GM20000 (cell line): ENCODE data around the gene UPK2.

Source experiments
- DNase-seq: peaks from one replicate; pipeline ENCODE4 v3.0.0; 2012; ENCODE audit warnings: low spot score
- TF ChIP-seq, protein P1 (sequence below): IDR thresholded peaks from 2 replicates; pipeline ENCODE4 v1.5.1; 2012; ENCODE audit warnings: mild to moderate bottlenecking, control low read depth; ENCODE audit errors: extremely low read depth, missing control alignments

UPK2 gene

DNA sequence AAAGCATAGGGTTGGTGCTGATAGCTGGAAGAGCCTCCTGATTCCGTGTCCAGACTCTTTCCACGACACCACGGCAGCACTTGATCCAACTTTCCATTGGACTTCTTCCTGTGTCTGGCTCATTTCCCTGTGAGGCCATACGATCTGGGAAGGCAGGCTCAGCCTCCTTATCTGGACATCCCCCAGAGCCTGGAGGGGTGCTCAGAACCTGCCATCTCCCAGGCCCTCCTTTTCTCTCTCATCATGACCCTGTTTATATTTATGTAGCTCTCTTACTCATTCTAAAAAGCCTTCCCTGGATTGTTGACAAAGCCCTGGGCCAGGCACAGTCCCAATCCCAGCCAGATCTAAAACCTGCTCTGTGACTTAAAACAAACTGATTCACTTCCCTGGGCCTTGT lies 22.6 kb upstream of the UPK2 start:
- TF ChIP-seq, protein P1, sequence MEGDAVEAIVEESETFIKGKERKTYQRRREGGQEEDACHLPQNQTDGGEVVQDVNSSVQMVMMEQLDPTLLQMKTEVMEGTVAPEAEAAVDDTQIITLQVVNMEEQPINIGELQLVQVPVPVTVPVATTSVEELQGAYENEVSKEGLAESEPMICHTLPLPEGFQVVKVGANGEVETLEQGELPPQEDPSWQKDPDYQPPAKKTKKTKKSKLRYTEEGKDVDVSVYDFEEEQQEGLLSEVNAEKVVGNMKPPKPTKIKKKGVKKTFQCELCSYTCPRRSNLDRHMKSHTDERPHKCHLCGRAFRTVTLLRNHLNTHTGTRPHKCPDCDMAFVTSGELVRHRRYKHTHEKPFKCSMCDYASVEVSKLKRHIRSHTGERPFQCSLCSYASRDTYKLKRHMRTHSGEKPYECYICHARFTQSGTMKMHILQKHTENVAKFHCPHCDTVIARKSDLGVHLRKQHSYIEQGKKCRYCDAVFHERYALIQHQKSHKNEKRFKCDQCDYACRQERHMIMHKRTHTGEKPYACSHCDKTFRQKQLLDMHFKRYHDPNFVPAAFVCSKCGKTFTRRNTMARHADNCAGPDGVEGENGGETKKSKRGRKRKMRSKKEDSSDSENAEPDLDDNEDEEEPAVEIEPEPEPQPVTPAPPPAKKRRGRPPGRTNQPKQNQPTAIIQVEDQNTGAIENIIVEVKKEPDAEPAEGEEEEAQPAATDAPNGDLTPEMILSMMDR: no peak
- DNase-seq: no peak

DNA sequence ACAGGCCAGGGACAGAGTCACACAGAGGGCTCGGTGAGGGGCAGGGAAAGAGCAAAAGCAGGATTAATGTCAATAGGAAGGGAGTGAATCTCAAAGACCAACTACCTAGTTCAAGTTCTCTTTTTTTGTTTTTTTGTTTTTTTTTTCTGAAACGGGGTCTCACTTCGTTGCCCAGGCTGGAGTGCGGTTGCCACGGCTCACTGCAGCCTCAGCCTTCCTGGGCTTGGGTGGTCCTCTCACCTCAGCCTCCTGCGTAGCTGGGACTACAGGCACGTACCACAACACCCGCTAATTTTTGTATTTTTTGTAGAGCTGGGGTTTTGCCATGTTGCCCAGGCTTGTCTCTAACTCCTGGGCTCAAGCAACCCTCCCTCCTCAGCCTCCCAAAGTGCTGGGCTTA lies 20.7 kb upstream of the UPK2 start:
- no peak for DNase-seq
- TF ChIP-seq, protein P1: no peak

DNA sequence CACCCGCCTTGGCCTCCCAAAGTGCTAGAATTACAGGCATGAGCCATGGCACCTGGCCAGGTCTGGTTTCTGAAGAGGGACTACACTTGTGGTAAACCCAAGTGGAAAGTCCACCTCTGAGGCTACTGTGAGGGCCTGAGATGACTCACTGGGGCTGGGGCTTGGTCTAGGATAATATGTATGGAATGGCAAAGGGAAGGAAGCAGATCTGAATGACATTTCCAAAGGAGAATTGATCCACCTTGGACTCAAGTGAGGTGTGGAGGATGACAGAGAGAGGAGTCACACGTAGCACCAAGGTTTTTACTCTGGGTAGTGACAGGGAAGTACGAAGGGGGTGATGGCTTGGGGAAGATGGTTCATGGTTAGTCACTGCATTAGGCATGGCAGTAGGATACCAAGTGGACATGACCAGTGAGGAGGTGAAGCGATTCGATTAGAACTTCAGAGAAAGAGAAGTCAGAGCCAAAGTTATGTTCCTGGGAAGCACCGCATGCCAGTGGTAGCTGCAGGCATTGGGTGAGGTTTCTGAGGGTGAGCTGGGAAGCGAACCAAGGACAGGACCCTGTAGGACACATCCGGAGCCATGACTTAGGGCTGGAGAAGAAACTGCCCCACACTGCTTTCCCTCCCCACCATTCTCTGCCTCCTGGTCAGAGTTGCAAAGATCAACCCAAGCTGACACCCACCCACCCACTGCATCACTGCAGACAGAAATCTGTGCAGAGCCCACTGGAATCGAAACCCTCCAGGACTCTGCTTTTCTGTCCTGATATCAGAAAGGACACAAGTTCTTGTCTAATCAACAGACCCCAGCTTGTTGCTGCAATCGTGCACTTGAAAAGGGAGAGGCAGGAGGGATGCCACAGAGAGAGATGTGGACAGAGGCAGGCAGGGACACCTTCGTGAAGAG lies 17.4 kb upstream of the UPK2 start:
- DNase-seq: no peak
- TF ChIP-seq, protein P1: no peak

DNA sequence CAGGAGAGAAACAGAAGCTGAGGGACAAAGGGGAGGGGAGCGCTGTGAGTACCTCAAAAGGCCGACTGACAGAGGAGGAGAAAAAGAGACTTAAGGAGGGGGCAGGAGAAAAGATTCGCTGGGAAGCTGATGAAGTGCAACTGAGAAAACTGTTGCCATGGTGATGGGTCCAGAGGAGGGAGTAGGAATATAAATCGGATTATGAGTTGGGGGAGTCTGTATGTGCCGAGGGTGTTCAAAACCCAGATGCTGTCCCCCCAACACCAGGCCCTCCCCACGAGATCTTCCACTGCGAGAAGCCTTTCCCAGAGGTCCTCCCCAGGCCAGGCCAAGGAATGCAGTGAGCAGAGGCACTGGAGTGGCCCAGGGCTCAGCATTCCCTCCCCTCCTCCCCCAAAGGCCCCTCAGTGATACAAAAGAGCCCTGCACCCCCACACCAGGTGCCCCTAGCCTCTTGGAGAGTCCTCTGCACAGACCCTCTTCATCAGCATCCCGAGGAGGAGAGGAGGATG lies 16.6 kb upstream of the UPK2 start:
- TF ChIP-seq, protein P1: no peak
- no peak for DNase-seq

DNA sequence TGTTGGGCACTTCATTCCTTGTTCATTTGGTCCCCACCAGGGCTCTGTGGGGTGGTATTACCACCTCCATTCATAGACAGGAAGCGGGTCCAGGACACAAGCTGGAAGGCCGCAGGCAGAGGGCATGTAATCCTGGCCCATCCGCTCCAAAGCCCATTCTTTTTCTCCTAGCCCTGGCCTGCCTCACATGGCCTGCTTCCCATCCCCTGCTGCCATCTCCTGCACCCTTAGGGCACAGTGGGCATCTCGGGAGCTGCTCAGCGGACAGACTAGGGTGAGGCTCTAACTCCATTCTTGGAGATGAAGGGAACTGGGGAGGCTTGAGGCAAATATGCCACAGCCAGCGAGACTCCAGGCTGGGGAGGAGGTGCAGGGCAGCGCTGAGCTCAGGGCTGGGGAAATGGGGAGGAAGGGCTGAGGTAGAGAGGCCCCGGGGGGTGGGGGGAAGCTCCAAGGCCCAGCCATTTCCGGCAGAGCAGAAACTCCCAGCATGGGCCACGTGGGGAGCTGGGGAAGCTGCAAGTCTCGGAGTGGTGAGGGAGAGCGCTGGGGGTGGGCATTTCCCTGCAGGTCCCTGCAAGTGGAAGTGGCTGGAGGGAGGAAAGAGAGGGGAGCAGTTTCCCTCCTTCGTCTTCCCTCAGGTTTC lies 16.0 kb upstream of the UPK2 start:
- DNase-seq: no peak
- TF ChIP-seq, protein P1: no peak

DNA sequence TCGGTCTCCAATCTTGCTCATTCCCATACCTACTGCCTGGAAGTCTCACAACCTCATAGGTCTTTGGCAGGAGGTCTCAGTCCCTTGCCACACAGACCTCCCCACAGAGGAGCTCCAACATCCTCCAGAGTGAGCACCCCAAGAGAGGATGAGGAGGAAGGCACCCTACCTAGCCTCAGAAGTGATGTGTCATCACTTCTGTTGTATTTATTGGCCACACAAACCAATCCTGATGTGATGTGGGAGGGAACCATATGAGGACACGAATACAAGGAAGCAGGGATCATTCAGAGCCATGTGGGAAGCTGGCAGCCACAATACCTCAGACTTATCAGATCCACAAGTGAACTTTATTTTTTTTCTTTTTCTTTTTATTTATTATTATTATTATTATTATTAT lies 9.0 kb upstream of the UPK2 start:
- DNase-seq: no peak
- TF ChIP-seq, protein P1: no peak

DNA sequence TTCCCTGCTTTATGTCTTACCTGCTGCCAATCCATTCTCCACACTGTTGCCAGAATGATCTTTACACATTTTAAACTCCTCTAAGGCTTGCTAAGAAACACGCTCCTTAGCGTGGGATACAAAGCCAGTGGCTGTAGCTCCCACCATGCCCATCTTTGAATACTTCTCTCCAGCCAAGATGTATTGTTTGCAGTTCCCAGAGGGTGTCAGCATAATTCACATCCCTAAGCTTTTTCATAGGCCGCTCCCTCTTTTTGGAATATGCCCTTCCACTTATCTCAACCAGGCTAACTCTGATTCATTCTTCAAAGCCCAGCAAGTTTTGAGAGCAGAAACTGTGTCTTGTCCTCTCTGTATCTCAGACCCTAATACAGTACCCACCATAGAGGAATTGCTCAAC lies 8.1 kb upstream of the UPK2 start:
- TF ChIP-seq, protein P1: no peak

More for the DNA sequence above, 8.1 kb upstream of the UPK2 start:
- DNase-seq: no peak
